ENCODE measurements around the gene ADGRD1.

DNA sequence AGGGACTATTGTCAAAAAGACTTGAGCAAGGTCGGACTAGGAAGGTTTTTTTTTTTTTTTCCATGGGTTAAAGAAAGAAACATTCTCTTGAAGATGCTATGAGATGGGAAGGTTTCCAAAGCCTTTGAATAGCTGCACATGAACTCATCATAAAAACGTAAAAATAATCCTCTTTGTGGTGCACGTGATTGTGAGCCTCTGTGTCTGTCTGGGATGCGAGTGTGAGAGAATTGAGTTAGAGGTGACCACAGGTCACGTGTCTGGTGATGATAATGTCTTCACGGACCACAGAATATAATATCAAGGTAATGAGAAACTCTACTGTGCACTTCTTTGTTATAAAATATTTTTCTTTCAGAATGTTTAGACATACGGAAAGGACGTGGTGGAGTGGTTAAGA is 24.3 kb upstream of the ADGRD1 start:
- no peak for TF ChIP-seq CTCF (IDR thresholded peaks at IDR 0.05; ENCODE audit: borderline replicate concordance, extremely low read depth, low read length, poor library complexity, severe bottlenecking)
- TF ChIP-seq EZH2 (IDR thresholded peaks at IDR 0.05; ENCODE audit: borderline replicate concordance, low read depth, low read length, severe bottlenecking), result no peak

All from DND-41 (cell line).